K562 treated with DMSO at 1 percent for 12 hours (cell line): Measurements from ENCODE around the gene ABCA6. TPM values are rescaled to one million over a fixed set of nuclear protein-coding genes. Genes with fewer than 3 reads are reported as not detected.

Source experiments
- total RNA-seq: library from RNA; unstranded; fragments of 300-600 nt; gene quantifications from 2 replicates; pipeline ENCODE4 v1.2.3, GENCODE V29; 2022; ENCODE audit not compliant: insufficient read depth

Gene ABCA6
- total RNA-seq = not detected in 2 replicates

GRCh38 chr17:69141431-69142174, at the start of gene ABCA6:
ABCA6 (minus strand) TSS chr17:69141895; CDS start chr17:69140703, 1,192 bp downstream.

GRCh38 chr17:69060822-69061221, 80.9 kb downstream of the ABCA6 start, which contains the start of gene ABCA9:
ABCA9 (minus strand) TSS chr17:69060927; CDS start chr17:69051126, 9,801 bp downstream.

Other genes with a start within 250 kb of the ABCA6 start
- gene ABCA8, start 186.5 kb downstream of the ABCA6 start, total RNA-seq = 10.5 and 14.2 TPM in 2 replicates
- gene ABCA9, start 81.0 kb downstream of the ABCA6 start, total RNA-seq = not detected in 2 replicates
- gene ABCA10, start 86.9 kb upstream of the ABCA6 start, total RNA-seq = not detected in 2 replicates
- 1.3 TPM in 1 of 2 replicates, not detected in the other for gene ABCA5, start 185.2 kb upstream of the ABCA6 start, total RNA-seq